ENCODE measurements around the gene CMTM8. TPM values are rescaled to one million over a fixed set of nuclear protein-coding genes. Genes with fewer than 3 reads are reported as not detected.

CMTM8 gene
- polyA plus RNA-seq, 2 of the 4 experiments (the other 2 are of a cell fraction) = 8.4 to 15.6 TPM

GRCh38 chr3:32281570-32282106 is 43.2 kb downstream of the CMTM8 start:
- TF ChIP-seq RCOR1 (IDR thresholded peaks at IDR 0.05; ENCODE audit: low read depth, low read length) (no peak), MAFK (IDR thresholded peaks at IDR 0.05; ENCODE audit: partially characterized antibody) (no peak)
- no peak for DNase-seq (ENCODE audit: low read depth in 1 of 2, low spot score in 1 of 2)
- no peak for FAIRE-seq
- no peak for ATAC-seq
- Histone ChIP-seq H3K4me3 (no peak overlapping the region), H3K4me2 (no peak overlapping the region), H3K9me3 (no peaks in the 10 kb centered on the region), H3K4me1 (no peaks in the 10 kb centered on the region; the same call in 2 of the 3 replicates), H3K27ac (no peak overlapping the region)
- ChIA-PET CTCF (interaction anchor here (1.1 to 1.3 kb wide), 2 partner anchors 14 to 26 kb away, joined by 3 to 4 read pairs; no protein-coding TSS in a partner anchor), POLR2A (no interaction called here)
- WGBS (ENCODE audit: missing lambda C conversion rate) = 93% methylated on average over 2 of the region's 2 CpGs

GRCh38 chr3:32282578-32283154 is 44.2 kb downstream of the CMTM8 start:
- CTCF ChIA-PET = interaction anchor here (1.3 kb wide), 1 partner anchor 13 kb away, joined by 4 read pairs; no protein-coding TSS in a partner anchor
- WGBS (ENCODE audit: missing lambda C conversion rate) = 91% methylated on average over 4 of the region's 4 CpGs
- POLR2A ChIA-PET = no interaction called here
- H3K4me2 ChIP-seq = no peak overlapping the region
- TF ChIP-seq PHF8 (IDR thresholded peaks at IDR 0.05; ENCODE audit: borderline replicate concordance, low read depth) = no peak
- TF ChIP-seq JUNB (IDR thresholded peaks at IDR 0.05) = no peak
- no peak for TF ChIP-seq TP53 (CRISPR knock-in tag; IDR thresholded peaks at IDR 0.05)
- TF ChIP-seq ATOH8 (CRISPR knock-in tag; IDR thresholded peaks at IDR 0.05; ENCODE audit: low read depth) = no peak
- no peak for TF ChIP-seq FOSL2 (IDR thresholded peaks at IDR 0.05)
- no peak for TF ChIP-seq FOSL2 (CRISPR knock-in tag; IDR thresholded peaks at IDR 0.05)
- TF ChIP-seq RAD21 (conservative IDR thresholded peaks at IDR 0.05 in 1 of 2, IDR thresholded peaks at IDR 0.05 in 1 of 2) = no peak
- TF ChIP-seq ELK1 (IDR thresholded peaks at IDR 0.05; ENCODE audit: low read depth, low read length) = no peak
- no peak for TF ChIP-seq HOXA7 (CRISPR knock-in tag; IDR thresholded peaks at IDR 0.05)
- TF ChIP-seq EHMT2 (IDR thresholded peaks at IDR 0.05; ENCODE audit: low read depth) = no peak
- TF ChIP-seq POLR2A (IDR thresholded peaks at IDR 0.05; ENCODE audit: low read length) = no peak
- TF ChIP-seq ZNF302 (CRISPR knock-in tag; IDR thresholded peaks at IDR 0.05) = no peak
- no peak for TF ChIP-seq RCOR1 (IDR thresholded peaks at IDR 0.05; ENCODE audit: low read depth, low read length)
- no peak for TF ChIP-seq RFX5 (IDR thresholded peaks at IDR 0.05)
- TF ChIP-seq NR3C1 (IDR thresholded peaks at IDR 0.05) = no peak
- no peak for TF ChIP-seq CBX2 (IDR thresholded peaks at IDR 0.05; ENCODE audit: borderline replicate concordance, low read depth)
- no peak for TF ChIP-seq RARB (CRISPR knock-in tag; IDR thresholded peaks at IDR 0.05)
- TF ChIP-seq EHF (CRISPR knock-in tag; IDR thresholded peaks at IDR 0.05) = no peak
- TF ChIP-seq NFE2L2 (conservative IDR thresholded peaks at IDR 0.05; ENCODE audit: low read length) = no peak
- no peaks in the 10 kb centered on the region for H3K9me3 ChIP-seq
- FAIRE-seq = no peak
- no peak for ATAC-seq
- DNase-seq (ENCODE audit: low read depth in 1 of 2, low spot score in 1 of 2) = no peak
- H3K27ac ChIP-seq = no peak overlapping the region
- no peaks in the 10 kb centered on the region; the same call in 2 of the 3 replicates for H3K4me1 ChIP-seq
- no peak overlapping the region for H3K4me3 ChIP-seq

GRCh38 chr3:32283304-32283703 is 44.8 kb downstream of the CMTM8 start:
- no peak for DNase-seq (ENCODE audit: low read depth in 1 of 2, low spot score in 1 of 2)
- H3K27ac ChIP-seq = no peak overlapping the region
- no peaks in the 10 kb centered on the region; the same call in 2 of the 3 replicates for H3K4me1 ChIP-seq
- no peak overlapping the region for H3K4me3 ChIP-seq
- 89% methylated on average over 14 of the region's 14 CpGs for WGBS (ENCODE audit: missing lambda C conversion rate)
- POLR2A ChIA-PET = no interaction called here
- TF ChIP-seq RCOR1 (IDR thresholded peaks at IDR 0.05; ENCODE audit: low read depth, low read length) = no peak
- TF ChIP-seq KDM5A (IDR thresholded peaks at IDR 0.05) = no peak
- TF ChIP-seq CBX8 (IDR thresholded peaks at IDR 0.05) = no peak
- H3K9me3 ChIP-seq = no peaks in the 10 kb centered on the region
- no peak overlapping the region for H3K4me2 ChIP-seq
- no peak for FAIRE-seq
- CTCF ChIA-PET = no interaction called here
- no peak for ATAC-seq

All from A549 (cell line).